NCI-H446 treated with DMSO at 0.1 percent for 48 hours (cell line): ENCODE measurements around the gene CTTNBP2NL.
"Not testable (repeated sequence)": the region's sequence is repeated elsewhere in the genome, so short reads cannot be mapped to it uniquely, and the experiment has no call there.

Source experiments
- DNase-seq: peaks from one replicate; lab custom pipeline; 2025; lab: John Stamatoyannopoulos, UW

The CTTNBP2NL gene

DNA sequence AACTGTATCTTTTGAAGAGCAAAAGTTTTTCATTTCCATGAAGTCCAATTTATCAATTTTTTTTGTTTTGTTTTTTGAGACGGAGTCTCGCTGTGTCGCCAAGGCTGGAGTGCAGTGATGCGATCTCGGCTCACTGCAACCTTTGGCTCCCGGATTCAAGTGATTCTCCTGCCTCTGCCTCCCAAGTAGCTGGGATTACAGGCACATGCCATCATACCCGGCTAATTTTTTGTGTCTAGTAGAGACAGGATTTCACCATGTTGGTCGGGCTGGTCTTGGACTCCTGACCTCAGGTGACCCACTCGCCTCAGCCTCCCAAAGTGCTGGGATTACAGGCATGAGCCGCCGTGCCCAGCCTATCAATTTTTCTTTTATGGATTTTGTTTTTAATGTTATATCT, 27.7 kb downstream of the CTTNBP2NL start:
- DNase-seq = not testable (repeated sequence)

DNA sequence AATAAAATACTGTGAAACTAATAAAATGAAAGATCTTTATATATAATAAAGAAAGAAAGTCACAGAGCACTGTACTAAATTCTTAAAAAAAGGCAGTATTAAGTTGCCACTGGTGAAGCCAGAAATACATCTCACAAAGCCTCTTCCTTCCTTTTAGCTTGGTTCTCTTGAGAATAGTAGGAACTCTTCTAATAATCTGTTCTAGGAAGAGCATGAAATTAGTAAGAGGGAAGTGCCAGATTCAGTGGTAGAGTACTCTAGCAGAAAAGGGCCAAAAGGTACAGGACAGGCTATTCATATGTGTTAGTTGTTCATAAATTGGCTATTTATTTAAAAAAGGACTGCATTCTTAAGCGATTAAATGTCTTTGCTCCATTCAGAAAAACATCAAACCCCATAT, 33.7 kb downstream of the CTTNBP2NL start:
- no peak for DNase-seq

DNA sequence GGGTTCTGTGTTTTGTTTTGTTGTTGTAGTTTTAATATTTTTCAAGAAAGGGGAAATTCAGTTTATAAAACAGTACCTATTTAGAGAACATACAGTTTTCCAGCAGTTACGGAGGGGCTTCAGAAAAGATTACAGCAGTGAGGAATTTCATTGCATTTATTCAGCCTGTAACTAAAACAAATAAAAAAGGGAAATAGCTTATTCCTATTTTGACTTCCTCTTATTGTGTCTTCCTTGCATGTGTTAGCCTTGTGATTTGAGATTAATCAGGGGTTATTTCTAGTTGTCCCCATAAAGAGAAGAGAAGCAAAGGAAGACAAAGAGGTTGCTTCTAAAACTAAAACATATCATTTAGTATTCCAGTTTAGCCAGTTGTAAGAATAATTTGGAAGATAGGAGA, 35.0 kb downstream of the CTTNBP2NL start:
- DNase-seq = no peak

DNA sequence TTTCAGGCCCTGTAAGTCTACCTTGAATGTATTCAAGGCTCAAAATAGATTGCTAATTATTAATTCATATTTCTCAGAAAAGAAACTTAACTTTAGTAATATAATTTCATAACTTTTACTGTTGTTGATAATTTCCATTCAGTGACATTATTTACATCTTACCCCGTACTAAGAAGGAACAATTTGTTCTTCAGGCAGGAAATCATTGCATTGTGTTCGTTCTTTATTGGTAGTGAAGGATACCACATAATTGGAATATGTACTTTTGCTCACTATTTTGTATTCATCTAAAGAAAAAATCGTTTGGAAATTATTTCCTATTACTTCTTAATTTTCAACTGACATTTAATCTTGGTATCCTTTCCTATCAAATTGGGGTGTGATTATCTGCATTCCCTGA, 39.4 kb downstream of the CTTNBP2NL start:
- DNase-seq = no peak

- no peak for DNase-seq
These were observed 40.6 kb downstream of the CTTNBP2NL start for GRCh38 chr1:112436384-112437156.

DNA sequence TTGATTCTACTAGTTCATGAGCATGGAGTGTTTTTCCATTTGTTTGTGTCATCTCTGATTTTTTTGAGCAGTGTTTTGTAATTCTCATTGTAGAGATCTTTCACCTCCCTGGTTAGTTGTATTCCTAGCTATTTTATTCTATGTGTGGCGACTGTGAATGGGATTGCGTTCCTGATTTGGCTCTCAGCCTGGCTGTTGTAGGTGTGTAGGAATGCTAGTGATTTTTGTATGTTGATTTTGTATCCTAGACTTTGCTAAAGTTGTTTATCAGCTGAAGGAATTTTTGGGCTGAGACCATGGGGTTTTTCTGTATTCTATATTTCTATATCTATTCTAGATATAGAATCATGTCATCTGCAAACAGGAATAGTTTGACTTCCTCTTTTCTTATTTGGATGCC, 42.1 kb downstream of the CTTNBP2NL start:
- not testable (repeated sequence) for DNase-seq

DNA sequence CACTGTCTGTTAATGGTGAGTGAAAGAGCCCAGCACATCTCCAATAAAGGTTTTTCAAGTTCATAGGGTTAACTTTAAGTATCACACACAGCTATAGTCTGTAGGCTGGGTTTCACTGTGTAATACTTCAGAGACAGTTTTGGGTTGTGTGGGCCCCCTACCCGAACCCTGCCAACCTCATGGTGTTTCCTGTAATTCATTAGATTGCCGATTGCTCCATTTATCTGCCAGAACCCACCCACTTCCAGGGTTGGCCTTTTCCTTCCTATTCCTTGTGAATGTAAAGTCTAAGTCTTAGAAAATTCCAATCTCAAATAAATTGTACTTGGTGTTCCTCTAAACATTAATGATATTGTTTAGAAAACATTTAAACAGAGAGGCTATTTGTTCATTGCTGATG, 43.6 kb downstream of the CTTNBP2NL start:
- DNase-seq = no peak

DNA sequence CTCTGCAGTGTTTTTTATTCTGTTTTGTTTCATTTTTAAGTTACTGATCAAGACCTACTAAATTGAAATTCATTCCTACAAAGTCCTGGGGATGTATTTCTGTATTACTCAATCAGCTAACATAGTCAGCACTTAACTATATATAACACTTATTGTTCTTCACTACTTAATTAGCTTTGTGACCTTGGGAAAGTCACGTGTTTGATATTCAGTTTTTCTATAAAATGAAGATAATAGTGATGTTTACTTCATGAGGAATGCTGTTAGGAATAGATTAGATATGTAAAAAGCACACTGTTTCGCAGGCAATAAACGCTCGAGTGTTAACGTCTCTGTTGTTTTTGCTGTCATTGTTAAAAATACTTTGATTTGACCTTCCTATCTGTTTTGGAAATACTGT, 44.6 kb downstream of the CTTNBP2NL start:
- DNase-seq = no peak

GRCh38 chr1:112444269-112444668, 48.3 kb downstream of the CTTNBP2NL start:
- DNase-seq = no peak

GRCh38 chr1:112445596-112445995, 49.6 kb downstream of the CTTNBP2NL start:
- DNase-seq = no peak

GRCh38 chr1:112446411-112446810, 50.4 kb downstream of the CTTNBP2NL start:
- DNase-seq = no peak

DNA sequence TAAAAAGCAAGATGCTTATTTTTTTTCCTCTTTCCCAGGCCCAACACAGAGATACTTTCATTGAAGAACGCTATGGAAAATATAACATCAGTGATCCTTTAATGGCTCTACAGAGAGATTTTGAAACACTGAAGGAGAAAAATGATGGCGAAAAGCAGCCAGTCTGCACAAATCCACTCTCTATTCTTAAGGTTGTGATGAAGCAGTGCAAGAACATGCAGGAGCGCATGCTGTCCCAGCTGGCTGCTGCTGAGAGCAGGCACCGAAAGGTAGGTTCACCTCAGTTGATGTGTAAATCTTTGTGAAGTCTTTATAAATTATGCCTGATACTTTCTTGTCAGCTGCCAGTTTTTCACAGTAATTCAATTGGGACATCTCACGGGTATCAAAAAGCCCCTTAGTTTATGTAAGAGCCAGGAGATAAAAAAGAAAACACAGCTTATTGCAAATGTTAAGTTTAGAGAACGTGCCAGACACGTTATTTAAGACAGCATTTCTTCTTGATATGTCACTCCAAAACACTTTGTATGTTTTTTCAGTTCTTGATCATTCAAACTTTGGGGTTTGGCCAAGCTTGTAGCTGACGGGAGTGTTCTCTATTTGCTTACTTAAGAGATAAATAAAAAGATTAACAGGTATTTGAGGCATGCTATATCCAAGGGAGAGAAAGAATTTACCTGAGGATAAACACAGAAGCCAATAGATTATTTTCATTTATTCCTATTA, 53.1 kb downstream of the CTTNBP2NL start:
- no peak for DNase-seq

- DNase-seq = no peak
These were observed 53.6 kb downstream of the CTTNBP2NL start for GRCh38 chr1:112449630-112449983.

- DNase-seq = no peak
These were observed 54.8 kb downstream of the CTTNBP2NL start for GRCh38 chr1:112450773-112451172.

DNA sequence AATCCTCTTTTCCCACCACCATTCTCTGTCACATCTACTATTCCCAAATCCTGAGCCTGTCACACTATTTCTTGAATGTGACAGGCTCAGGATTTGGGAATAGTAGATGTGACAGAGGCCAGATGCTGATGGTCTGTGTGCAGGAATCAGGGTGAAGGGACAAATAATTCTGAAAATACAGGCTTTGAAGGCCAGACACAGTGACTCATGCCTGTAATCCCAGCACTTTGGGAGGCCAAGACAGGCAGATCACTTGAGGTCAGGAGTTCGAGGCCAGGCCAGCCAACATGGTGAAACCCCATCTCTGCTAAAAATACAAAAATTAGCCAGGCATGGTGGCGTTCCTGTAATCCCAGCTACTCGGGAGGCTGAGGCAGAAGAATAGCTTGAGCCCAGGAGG, 55.3 kb downstream of the CTTNBP2NL start:
- DNase-seq = not testable (repeated sequence)

DNA sequence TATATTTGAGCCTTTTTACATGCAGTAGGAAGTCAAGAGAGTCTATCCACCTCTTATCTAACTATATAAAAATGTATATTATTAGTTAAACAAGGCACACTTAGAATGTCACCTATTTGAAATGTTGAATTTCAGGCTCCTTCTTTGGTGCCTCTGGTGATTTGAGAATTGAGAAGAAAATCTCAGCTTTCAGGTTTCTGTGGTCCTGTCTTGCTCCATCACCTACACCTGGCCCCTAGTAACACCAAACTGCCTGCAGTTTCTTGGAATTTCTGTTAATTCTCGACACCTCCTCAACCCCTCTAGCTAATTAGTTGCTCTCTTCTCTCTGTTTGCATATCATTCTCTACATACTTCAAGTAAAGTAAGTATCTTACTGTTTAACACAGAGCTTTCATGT, 57.9 kb downstream of the CTTNBP2NL start:
- DNase-seq = no peak

DNA sequence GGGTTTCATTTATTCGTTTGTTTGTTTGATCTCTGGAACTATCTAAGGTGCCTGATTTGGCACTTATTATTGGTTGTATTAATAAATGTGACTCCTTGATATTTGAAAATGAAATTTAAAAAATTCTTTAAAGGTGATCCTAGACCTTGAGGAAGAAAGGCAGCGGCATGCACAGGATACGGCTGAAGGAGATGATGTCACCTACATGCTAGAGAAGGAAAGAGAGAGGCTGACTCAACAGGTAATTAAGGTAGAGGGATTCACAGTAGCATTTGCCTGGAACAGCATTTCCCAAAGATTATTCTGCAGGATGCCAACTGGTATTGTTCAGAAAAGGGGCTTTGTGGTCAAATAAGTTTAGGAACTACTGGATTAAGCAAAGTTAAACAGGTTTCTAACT, 58.3 kb downstream of the CTTNBP2NL start:
- no peak for DNase-seq

DNA sequence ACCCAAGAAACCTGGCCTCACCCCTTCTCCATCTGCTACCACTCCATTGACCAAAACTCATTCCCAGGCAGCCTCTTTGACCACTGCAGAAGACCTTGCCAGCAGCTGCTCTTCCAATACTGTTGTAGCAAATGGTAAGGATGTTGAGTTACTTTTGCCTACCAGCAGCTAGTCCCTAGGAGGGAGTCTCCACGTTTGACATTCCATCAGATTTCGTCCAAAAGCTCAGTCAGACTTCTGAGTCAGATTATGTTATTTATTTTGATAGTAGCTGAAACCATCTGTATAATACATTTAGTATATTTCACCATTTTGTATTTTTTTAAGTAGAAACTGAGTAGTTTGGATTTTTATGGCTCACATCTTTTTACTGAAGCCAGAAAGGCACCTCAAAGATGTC, 61.2 kb downstream of the CTTNBP2NL start:
- no peak for DNase-seq

GRCh38 chr1:112457955-112458354, 61.9 kb downstream of the CTTNBP2NL start:
- DNase-seq = no peak

DNA sequence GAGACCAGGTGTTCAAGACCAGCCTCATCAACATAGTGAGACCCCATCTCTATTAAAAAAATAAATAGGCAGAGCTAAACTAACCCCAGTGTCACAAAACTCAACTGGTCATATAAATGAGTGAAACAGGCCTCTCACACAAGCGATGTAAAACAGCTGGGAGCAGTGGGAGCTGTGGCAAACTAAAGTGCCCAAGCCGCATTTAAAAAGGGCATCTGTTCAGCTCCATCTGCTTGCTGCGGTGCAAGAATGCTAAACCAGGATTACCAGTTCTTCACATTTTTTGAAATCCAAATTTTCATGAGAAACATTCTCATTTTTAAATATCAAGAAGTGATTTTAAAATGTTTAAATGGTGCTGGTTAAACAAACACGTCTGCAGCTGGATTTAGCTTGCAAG, 62.7 kb downstream of the CTTNBP2NL start:
- DNase-seq = no peak

DNA sequence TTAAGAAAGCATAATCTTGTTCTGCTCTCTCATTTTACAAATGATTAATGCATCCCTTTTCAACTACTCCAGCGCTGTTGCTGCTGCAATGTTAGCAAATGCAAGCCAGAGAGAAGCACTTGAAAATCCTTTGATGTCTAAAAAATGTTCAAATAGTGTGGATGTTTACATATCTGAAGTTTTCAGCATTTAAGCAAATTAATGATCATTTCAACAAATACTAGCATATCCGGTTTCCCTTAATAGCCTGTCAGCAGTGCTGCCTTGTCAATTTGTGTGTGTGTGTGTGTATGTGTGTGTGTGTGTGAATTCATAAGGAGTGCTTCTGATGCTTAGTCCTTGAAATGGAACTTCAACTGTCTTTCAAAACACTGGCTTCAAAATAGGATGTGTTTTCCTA, 64.6 kb downstream of the CTTNBP2NL start:
- DNase-seq = no peak

DNA sequence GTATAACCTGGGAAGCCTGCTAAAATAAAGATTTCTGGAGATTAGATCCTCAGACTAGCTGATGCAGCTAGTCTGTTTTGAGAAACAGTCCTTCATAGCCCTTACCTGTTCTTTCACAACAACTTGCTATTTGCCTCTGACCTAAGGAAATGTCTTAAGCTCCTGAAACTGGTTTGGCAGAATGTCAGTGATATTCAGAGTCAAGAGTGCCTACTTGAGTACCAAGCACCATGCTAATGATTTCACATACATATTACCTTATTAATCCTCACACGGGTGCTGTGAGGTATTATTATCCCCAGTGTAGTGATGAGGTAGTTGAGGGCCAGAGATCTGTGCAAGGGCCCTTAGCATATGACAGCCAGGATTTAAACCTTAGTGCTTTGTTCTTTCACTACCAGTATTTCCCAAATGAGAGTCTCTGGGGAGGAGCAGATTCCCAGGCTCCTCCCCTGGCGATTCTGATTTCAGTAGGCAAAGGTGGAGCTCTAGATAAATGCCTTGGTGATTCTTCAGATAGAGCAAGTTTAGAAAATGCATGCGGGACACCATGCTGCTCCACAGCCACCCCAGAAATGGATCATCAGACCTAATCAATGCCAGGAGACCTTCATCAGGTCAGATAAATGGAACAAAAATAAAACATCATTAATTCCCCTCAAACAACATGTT, 65.3 kb downstream of the CTTNBP2NL start:
- DNase-seq = no peak

- DNase-seq = no peak
These were observed 66.9 kb downstream of the CTTNBP2NL start for GRCh38 chr1:112462953-112463279.
